Activated CD8-positive, alpha-beta memory T cell treated with anti-CD3 and anti-CD28 coated beads, Interleukin-2, amount 50 U/mL, for 1 hour (primary cell): ENCODE data around the gene TEX26.

Source experiments
- DNase-seq: peaks from one replicate; pipeline ENCODE4 v3.0.0-alpha.2; 2020; ENCODE audit errors: extremely low read depth

Gene TEX26

GRCh38 chr13:30976025-30976424, 43.6 kb downstream of the TEX26 start:
- DNase-seq: no peak

GRCh38 chr13:30978981-30979956, 46.8 kb downstream of the TEX26 start:
- DNase-seq: no peak

DNA sequence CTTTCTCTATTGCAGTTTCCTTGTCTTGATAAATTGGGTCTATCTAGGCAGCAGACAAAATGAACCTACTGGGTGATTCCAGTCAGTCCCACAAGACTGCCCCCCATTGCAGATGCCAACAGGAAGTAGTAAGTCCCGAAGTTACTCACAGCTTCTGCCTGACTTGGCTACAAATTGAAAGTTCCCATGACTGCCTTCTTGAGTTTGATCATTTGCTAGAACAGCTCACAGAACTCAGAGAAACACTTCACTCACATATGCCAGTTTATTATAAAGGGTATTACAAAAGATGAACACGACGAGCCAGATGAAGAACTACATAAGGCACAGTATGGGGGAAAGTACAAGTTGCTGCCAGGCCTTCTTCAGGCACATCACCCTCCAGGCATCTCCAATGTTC, 50.0 kb downstream of the TEX26 start:
- DNase-seq: no peak

DNA sequence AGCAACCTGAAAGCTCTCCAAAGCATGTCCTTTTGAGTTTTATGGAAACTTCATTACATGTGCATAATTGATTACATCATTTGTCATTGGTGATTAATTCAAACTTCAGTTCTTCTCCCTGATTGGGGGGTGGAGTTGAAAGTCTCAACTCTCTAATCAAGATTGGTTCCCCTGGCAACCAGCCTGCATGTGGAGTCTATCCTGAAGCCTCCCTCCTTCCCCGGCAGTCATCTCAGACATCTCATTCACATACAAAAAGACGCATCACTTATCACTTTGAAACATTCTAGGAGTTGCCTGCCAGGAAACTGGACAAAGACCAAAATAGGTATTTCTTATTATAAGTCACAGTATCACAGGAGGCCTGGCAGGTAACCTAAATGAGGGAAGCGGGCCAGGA, 50.5 kb downstream of the TEX26 start:
- no peak for DNase-seq

DNA sequence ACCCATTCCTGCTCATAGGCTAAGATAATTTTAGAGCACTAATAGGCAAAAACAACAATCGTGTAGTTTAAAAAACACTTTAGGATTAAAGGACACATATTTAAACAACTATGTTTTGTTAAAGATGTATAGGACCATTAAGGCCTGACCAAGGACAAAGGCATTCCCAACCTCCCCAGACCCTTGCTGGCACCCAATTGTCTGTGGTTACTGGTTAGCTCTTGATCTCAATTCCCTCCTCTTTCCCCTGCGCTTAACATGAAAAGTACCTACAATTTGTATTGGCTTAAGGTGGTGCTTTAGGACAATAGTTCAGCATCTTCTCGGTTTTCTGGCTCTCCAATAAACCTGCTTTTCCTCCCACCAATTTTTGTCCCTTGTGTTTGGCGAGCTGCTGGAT, 51.0 kb downstream of the TEX26 start:
- no peak for DNase-seq

DNA sequence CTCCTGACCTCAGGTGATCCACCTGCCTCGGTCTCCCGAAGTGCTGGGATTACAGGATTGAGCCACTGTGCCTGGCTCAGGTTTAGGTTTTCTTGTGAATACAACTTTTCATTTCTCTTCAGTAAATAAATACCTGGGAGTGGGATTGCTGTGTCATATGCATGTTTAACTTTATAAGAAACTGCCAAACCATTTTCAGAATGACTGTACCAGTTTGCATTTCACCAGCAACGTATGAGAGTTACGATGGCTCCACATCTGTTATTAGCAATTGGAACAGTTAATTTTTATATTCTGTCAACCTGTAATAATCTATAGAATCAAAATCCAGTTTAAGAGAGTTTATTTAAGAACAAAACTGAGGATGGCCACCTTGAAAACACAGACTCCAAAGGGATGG, 52.2 kb downstream of the TEX26 start:
- DNase-seq: no peak

DNA sequence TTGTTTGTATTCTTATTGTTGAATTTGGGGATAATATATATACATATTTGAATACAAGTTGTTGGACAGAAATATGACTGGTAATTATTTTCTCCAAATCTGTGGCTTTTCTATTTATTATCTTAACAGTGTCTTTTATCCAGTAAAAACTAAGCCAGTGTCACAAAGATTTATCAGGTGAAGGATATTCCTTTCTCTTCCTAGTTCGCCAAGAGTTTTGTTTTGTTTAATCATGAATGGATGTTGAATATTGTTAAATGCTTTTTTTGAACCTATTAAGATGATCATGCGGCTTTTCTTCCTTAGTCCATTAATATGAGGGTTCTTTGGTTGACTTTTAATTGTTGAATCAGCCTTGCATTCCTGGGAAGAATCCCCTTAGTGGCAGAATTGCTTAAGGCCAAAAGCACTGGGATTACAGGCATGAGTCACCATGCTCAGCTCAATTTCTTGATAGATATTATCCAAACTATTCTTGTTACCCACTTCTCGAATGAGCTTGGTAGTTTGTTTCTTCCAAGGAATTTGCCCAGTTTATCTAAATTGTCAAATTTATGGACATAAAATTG, 53.3 kb downstream of the TEX26 start:
- no peak for DNase-seq

GRCh38 chr13:30991184-30991583, 58.7 kb downstream of the TEX26 start:
- DNase-seq: no peak

GRCh38 chr13:30991922-30992321, 59.5 kb downstream of the TEX26 start:
- no peak for DNase-seq

- no peak for DNase-seq
These were observed 62.9 kb downstream of the TEX26 start for GRCh38 chr13:30995331-30995730.

DNA sequence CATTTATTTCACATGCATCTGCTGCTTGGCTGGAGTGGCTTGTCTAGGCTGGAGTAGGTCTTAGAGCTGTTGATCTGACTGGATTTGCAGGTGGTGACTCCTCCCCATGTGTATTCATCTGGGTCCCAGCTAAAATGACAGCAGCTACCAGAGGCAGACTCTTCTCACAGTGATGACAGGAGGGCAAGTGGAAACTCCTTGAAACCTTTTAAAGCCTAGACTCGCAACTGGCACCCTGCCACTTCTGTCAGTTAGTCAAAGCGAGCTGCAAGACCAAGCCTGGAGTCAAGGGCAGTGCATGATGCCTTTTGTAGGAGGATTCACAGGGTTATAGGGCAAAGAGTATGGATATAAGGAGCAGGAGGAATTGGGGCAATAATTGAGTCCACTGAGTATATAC, 65.2 kb downstream of the TEX26 start:
- no peak for DNase-seq

DNA sequence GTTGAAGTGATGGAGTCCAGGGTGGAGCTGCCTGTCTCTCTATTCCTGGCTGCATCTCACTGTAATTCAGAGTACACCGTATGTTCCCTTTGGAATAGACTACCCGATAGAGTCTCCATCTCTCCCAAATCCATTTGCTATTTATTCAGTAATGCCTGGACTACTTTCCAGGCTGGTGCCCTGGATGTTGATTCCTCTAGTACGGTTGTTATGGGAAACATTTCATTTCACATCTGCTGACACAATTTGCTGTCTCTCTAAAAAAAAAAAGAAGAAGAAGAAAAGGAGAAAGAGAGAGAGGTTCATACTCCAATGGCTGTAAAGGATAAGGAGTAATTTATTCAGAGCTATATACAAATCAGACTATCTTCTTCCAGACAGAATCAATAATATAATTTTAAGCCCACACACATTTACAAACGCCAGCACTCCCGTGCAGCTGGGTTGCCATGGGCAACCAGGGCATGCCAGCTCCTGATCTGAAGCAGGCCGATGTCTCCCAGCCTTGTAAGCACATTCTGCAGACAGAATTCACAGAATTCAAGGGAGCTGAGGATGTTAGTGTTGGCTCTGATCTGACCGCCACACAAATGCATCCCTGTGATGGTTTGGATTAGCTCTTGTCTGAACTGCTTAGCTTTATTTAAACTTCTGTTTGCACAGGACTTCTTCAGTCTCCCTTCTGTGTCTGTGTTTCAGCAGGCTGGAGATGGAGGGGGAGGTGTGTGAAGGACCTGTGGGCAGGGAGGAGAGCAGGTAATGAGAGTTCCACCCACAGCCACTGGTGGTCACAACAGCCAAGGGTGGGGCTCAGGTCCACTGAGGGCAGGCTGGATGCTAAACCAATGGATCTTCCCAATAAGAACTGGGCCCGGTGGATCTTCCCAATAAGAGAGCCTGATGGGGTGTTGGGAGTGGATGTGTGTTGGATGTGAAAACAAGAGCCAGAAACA, 66.0 kb downstream of the TEX26 start:
- no peak for DNase-seq

- no peak for DNase-seq
These were observed 68.4 kb downstream of the TEX26 start for GRCh38 chr13:31000889-31001288.

DNA sequence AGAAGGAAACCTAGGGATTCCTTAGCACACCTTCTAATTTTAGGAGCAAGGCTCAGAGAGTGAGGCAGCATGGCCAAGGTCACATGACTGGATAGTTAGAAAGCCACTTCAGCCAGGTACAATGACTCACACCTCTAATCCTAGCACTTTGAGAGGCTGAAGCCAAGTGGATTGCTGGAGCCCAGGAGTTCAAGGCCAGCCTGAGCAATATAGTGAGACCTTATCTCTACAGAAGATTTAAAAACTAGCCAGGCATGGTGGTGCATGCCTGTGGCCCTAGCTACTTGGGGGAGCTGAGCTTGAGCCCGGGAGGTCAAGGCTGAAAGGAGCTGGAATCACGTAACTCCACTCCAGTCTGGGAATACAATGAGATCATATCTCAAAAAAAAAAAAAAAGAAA, 69.2 kb downstream of the TEX26 start:
- DNase-seq: no peak

DNA sequence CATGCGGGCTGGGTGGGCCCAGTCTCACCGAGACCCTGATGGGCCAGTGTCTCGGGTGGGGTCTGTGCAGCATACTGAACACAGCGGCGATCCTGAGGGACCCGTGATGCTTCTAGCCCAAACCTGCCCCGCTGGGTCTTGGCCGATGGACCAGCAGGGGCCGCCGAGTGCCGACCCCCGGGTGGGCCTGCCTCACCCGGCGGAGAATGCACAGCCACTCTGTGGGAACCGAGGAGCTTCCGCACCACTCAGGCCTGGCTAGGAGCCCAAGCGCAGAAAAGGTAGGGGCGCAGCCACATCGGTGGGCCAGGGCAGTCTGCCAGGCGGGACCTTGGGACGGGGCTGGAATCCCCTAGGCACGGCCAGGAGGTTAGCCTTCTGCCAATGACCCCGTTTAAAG, 72.6 kb downstream of the TEX26 start:
- DNase-seq: no peak

GRCh38 chr13:31007417-31007816, 75.0 kb downstream of the TEX26 start:
- DNase-seq: no peak

- DNase-seq: no peak
These were observed 76.1 kb downstream of the TEX26 start for GRCh38 chr13:31008400-31009115.

GRCh38 chr13:31009166-31009565, 76.7 kb downstream of the TEX26 start:
- DNase-seq: no peak

- no peak for DNase-seq
These were observed 77.8 kb downstream of the TEX26 start for GRCh38 chr13:31010296-31010695.

GRCh38 chr13:31011193-31011860, 78.9 kb downstream of the TEX26 start:
- no peak for DNase-seq
